Muscle layer of colon (tissue), 2 donors: ENCODE data around the gene SOX2.
"Not testable (repeated sequence)": the region's sequence is repeated elsewhere in the genome, so short reads cannot be mapped to it uniquely, and the experiment has no call there.

Experiments used
- H3K27ac ChIP-seq: one replicate; pipeline ENCODE4 v1.7.0; 2013; ENCODE audit warnings: low read depth, mild to moderate bottlenecking, low read length, moderate library complexity
- H3K27me3 ChIP-seq, 2 donors: one replicate each; pipeline ENCODE4 v1.7.0; 2013; ENCODE audit warnings: low read length in 2 of 2, mild to moderate bottlenecking in 2 of 2; ENCODE audit not compliant: insufficient read depth in 2 of 2, control insufficient read depth in 1 of 2
- H3K36me3 ChIP-seq: one replicate; pipeline ENCODE4 v1.7.0; 2013; ENCODE audit warnings: mild to moderate bottlenecking, low read length; ENCODE audit not compliant: insufficient read depth
- H3K4me1 ChIP-seq: one replicate; pipeline ENCODE4 v1.7.0; 2013; ENCODE audit warnings: mild to moderate bottlenecking, low read length; ENCODE audit not compliant: insufficient read depth
- H3K4me3 ChIP-seq, 2 donors: one replicate each; pipeline ENCODE4 v1.7.0; 2013; ENCODE audit warnings: low read length in 2 of 2, low read depth in 1 of 2, mild to moderate bottlenecking in 1 of 2, moderate library complexity in 1 of 2
- H3K9ac ChIP-seq: one replicate; pipeline ENCODE4 v1.7.0; 2013; ENCODE audit warnings: low read length
- H3K9me3 ChIP-seq: one replicate; pipeline ENCODE4 v1.7.0; 2013; ENCODE audit warnings: mild to moderate bottlenecking, low read length
- donor health status: abdominal sarcoma.
- donor health status: Adenocarcinoma of cecum.

The SOX2 gene

GRCh38 chr3:181753391-181753790 lies 41.7 kb downstream of the SOX2 start:
- Histone ChIP-seq H3K4me1 (no peaks in the 10 kb centered on the region), H3K36me3 (no peaks in the 10 kb centered on the region), H3K9me3 (no peaks in the 10 kb centered on the region), H3K4me3 (no peak overlapping the region), H3K9ac (no peak overlapping the region), H3K27ac (no peak overlapping the region), H3K27me3 (peaks cover 0 to 8% of the 10 kb centered on the region in 2 donors)

DNA sequence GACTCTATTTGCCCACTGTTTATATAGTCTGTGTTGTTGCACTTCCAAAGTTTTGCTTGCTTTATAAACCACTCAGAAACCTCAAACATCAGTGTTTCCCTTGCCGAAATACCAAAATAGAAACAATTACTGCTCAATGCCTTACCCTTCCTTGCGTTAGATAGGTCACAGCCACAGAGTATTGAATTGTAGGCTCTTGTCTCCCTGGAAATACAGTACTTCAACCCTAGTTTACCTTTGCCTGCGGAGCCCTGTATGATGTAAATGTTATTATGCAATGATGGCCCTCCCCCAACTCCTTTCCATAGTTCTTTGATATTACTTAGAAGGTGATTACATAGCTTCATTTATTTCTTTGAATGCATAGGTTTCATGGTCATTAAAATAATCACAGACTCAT lies 44.2 kb downstream of the SOX2 start:
- Histone ChIP-seq H3K27ac (no peak overlapping the region), H3K36me3 (no peaks in the 10 kb centered on the region), H3K9me3 (no peaks in the 10 kb centered on the region), H3K4me1 (no peaks in the 10 kb centered on the region), H3K4me3 (no peak overlapping the region), H3K27me3 (peaks cover 0 to 8% of the 10 kb centered on the region in 2 donors), H3K9ac (no peak overlapping the region)

GRCh38 chr3:181756645-181757297 lies 45.0 kb downstream of the SOX2 start:
- Histone ChIP-seq H3K27ac (no peak overlapping the region), H3K9me3 (no peaks in the 10 kb centered on the region), H3K36me3 (no peaks in the 10 kb centered on the region), H3K27me3 (peaks cover 0 to 8% of the 10 kb centered on the region in 2 donors), H3K4me1 (no peaks in the 10 kb centered on the region), H3K9ac (no peak overlapping the region), H3K4me3 (no peak overlapping the region)

GRCh38 chr3:181757694-181758306 lies 46.1 kb downstream of the SOX2 start:
- Histone ChIP-seq H3K27ac (no peak overlapping the region), H3K9me3 (no peaks in the 10 kb centered on the region), H3K36me3 (no peaks in the 10 kb centered on the region), H3K4me3 (no peak overlapping the region), H3K4me1 (no peaks in the 10 kb centered on the region), H3K27me3 (peaks cover 0 to 8% of the 10 kb centered on the region in 2 donors), H3K9ac (no peak overlapping the region)

DNA sequence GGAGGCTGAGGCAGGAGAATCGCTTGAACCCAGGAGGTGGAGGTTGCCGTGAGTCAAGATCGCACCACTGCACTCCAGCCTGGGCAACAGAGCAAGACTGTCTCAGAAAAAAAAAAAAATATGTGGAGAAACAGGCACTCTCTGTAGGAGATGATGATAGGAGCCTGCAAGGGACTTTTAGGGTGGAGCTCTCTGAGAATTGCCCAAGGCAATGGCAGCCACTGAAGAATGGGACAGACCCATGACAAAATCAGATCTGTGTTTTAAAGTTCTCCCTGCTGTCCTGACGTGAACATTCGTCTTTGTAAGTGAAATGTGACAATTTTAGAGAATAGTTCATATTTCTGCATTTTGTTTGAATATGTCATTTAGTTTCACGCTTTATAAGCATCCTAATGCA lies 50.2 kb downstream of the SOX2 start:
- H3K4me3 ChIP-seq, result no peak overlapping the region
- no peak overlapping the region for H3K27ac ChIP-seq
- H3K27me3 ChIP-seq, result no peaks in the 10 kb centered on the region
- H3K36me3 ChIP-seq, result no peaks in the 10 kb centered on the region
- H3K9me3 ChIP-seq, result no peaks in the 10 kb centered on the region
- H3K4me1 ChIP-seq, result no peaks in the 10 kb centered on the region
- H3K9ac ChIP-seq, result no peak overlapping the region

DNA sequence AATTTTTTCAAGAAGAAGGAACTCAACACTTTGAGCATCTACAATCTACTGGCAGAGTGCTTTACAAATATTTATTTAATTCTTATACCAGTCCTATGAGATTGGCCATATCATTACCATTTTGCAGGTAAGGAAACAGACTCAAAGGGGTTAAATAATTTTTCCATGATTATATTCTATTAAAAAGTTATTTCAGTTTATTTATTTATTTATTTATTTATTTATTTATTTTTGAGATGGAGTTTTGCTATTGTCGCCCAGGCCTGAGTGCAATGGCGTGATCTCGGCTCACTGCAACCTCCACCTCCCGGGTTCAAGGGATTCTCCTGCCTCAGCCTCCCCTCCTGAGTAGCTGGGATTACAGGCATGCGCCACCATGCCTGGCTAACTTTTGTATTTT lies 52.3 kb downstream of the SOX2 start:
- H3K27me3 ChIP-seq, H3K36me3 ChIP-seq, H3K9me3 ChIP-seq, H3K9ac ChIP-seq, H3K4me3 ChIP-seq, H3K4me1 ChIP-seq, H3K27ac ChIP-seq: not testable (repeated sequence)
